Measurements from ENCODE around the gene MAP3K8.

MAP3K8 gene

DNA sequence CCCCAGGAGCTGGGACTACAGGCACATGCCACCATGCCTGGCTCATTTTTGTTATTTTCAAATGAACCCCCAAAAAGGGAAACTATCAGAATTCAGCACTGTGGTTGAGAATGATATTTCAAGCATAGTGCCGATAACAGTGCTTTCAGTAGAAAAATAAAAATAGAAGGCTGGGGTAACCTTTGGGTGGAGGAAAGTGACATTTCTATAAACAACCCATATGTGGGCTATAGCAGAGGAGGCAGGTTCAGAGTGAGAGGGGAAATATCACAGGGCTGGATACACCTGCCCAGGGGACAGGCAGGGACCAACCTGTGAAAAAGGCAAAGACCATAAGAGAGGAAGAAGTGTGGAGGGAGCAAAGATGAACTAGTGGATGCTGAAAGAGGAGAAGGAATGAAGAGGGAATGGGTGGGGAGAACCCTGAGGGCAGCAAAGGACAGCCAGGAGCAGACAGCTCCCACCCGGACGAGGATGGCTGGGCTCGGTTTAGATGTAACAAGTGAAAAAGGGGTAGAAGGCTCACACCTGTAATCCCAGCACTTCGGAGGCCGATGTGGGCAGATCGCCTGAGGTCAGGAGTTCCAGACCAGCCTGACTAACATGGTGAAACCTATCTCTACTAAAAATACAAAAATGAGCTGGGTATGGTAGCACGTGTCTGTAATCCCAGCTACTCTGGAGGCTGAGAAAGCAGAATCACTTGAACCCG lies 56.5 kb downstream of the MAP3K8 start:
- no peak for DNase-seq (ENCODE audit: low read depth)

DNA sequence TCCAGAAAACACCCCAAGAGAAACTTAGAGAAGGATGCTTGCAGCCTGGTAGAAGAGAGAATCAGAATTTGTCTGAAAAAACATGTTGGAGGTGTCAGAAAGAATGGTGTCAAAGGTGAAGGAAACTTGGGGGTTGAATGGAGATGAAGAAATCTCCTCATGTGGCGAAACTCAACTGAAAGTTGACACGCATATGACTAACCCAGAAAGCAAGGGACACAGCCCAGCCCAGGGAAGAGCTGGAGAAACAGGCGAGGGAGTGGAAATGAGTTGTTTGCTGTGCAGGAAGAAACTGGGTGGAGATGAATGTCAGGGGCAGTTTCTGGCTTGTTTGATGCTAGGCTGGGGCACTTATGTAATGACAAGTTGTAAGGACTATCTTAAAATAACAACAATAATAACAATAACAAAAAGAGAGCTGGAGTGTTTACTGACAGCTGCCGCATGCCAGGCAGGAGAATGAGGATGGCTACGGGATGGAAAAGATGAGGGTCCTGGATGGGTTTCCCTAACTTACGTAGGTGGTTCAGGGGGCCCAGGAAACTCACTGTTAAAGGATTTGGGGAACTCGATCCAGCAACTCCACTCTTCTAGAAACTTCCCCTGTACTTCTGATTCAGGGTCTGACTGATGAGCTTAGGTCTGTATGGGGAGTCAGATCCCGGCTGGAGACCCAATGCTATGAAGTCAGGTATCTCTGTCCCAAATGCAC lies 57.4 kb downstream of the MAP3K8 start:
- DNase-seq (ENCODE audit: low read depth) = no peak

DNA sequence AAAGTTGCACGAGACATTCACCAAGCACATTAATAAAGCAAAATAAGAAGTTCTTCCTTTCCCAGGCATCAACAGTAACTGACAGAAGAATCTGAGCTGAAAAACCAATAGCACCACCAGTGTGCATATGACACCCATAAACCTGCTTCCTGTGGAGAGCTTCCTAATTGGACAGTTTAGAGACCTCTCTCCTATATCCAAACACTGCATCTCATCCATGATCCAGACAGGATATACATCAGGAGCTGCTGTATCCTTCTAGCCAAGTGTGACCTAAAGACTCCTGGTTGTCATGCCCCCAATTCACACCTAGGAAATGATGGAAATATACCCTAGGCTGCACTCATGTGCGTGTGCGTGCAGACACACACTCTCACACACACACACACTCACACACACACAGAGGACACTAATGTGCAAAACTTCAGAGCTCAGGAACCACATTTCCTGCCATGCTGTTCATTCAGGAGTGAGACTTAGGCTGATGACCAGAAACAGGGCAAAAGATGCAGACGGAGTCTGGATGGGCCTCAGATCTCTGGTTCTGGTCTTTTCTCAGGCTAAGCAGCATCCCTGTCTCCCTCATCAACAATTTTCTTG lies 58.0 kb downstream of the MAP3K8 start:
- no peak for DNase-seq (ENCODE audit: low read depth)

DNA sequence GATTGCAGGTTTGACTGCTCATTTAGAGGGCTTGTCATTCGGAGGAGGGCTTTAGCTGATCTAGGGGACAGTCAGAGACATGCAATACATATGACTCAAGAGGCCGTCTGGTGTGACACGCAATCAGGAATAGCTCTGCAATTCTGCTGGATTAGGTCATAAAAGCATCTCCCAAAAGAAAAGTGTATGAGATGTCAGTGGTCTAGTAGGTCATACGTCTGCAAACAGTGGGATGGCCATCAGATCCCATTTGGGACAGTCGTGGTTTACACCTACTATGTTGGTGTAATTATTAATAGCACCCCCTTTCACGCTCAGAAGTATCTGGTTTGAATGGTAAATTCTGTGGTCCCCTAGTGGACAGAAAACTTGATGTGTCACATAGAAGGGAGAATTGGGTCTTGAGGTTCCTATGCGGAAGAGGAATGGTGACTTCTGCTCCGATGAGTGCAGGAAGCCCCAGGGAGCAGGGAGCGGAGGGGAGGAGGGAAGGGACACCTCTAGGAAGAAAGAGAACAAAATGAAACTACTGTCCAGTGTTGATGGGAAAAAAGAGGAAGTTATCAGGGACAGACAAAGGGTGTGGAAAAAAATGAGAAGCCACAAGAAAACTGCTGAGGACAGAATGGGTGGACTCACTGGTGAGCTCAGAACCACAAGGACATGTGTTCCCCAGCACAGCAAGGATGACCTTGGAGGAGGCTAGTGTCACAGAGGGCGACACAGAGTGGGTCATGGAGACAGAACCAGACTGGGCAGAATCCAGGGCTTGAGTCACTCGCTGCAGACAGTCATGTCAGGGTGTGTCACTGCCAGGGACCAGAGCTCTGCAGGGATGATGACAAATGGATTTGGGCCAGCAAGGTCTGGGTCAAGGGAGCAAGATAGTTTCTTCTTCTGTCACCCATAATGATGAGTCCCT lies 59.9 kb downstream of the MAP3K8 start:
- no peak for DNase-seq (ENCODE audit: low read depth)

DNA sequence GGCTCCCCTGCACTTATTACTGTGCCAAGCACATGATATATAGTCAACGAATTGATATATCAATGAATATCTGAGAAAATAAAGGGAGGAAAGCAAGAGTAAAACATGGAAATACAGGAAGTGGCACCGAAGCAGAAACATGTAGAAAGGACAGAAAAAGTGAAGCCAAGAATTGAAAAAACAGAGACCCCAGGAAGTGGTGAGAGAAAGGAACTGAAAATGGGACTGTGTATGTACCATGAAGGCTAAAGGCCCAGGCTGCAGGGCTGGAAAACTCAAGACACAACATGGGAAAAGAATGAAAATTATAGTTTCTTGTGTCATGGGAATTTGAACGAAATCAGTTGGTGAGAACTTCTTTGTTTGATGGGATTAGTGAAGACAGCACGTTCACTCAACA lies 60.6 kb downstream of the MAP3K8 start:
- DNase-seq (ENCODE audit: low read depth) = no peak

DNA sequence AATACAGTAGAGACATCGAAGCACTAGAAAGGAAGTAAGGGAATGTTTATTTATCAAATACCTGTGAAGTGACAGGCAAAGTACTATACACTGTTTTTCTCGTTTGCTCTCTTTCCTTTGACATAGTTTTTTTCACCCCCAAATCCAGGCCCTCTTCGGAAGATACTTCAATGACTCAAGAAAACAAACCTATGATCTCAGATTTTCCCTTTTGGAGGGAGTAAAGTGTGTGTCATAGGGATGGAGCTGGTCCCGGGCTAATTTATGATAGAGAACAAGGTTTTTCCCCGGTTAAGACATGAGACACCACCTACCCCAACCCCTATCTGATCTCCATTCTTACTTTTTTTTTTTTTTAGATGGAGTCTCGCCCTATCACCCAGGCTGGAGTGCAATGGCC lies 61.7 kb downstream of the MAP3K8 start:
- DNase-seq (ENCODE audit: low read depth) = no peak

DNA sequence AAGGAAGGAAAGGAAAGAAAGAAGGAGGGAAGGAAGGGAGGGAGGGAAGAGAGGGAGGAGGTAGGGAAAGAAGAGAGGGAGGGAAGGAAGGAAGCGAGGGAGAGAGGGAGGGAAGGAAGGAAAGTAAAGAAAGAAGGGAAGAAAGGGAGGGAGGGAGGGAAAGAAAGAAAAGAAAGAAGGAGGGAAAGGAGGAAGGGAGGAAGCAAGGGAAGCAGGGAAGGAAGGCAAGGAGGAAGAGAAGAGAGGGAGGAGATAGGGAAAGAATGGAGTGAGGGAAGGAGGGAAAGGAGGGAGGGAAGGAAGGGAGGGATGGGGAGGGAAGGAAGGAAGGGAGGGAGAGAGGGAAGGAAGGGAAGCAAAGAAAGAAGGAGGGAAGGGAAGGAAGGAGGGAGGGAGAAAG lies 65.8 kb downstream of the MAP3K8 start:
- DNase-seq (ENCODE audit: low read depth) = no peak

DNA sequence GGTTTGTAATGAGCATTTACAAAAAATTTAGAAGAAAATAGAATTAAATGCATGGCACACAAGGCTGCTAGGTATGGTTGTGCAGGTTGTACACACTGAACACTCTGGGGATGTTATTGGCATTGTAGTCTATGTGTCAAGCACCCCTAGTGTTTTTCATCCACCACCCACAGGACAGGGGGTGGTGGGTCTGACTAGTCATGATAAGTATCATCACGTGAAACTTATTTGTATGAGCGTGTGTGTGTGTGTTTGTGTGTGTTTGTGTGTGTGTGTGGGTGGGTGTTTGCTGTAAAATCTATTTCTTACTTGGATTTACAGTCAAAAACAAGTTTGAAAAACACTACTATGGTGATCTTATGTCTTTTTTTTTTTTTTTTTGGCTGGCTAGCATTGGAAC lies 66.5 kb downstream of the MAP3K8 start:
- no peak for DNase-seq (ENCODE audit: low read depth)

DNA sequence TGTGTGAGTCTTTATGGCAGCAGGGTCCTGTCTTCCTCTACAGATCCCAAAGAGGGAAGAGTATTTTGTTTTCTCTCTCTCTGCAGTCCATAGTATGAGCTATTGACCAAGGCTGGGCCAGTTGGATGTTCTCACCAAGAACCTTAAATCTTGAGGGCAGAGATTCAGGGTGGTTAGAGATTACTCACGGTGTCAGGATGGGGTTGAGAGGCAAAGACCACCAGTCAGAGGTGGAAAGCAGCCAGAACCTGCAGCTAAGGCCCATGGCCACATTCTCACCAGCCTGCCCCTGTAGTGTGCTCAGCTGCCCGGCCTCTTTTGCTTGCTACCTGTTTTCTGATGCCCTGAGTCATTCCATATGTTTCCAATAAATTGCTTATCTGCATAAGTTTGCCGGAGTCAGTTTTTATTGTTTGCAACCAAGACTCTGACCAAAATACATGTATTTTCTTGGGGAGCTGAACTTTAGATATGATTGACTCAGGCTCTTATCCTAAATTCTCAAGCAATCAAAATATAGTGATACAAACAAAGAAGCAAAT lies 67.0 kb downstream of the MAP3K8 start:
- no peak for DNase-seq (ENCODE audit: low read depth)

DNA sequence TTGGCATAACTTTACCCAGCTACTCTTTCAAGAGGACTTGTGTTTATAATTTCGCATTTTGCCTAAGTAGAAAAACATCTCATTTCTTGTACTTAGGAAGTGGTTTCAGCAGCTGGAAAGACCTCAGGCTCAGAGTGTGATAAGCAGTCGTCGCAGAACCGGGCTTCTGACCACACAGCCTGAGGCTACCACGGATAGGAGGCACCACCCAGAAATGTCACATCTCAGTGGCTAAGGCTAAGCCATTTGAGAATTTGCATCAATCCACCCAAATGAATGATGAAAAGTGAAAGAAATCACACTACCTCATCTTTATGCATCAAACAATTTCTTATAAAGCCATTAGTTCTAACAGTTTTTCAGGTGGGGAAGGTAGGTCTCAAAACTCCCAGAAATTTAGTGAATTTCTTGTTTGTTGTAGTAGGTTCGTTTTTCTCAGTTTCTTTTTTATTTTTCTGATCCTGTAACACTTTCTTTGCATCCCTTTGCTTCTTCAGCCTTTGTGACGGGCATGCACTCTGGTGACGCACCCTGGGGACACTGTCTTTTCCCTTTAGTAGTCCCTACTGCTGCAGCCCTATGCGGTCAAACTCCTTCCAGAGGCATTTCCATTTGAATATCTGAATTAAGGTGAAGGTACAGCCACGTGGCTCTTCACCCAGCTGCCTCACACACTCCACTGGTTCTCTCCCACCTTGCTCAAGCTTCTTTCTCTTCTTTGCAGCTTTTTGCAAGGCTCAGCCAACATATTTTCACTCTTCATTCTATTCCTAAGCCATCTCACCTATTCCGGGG lies 68.5 kb downstream of the MAP3K8 start:
- DNase-seq (ENCODE audit: low read depth) = no peak

DNA sequence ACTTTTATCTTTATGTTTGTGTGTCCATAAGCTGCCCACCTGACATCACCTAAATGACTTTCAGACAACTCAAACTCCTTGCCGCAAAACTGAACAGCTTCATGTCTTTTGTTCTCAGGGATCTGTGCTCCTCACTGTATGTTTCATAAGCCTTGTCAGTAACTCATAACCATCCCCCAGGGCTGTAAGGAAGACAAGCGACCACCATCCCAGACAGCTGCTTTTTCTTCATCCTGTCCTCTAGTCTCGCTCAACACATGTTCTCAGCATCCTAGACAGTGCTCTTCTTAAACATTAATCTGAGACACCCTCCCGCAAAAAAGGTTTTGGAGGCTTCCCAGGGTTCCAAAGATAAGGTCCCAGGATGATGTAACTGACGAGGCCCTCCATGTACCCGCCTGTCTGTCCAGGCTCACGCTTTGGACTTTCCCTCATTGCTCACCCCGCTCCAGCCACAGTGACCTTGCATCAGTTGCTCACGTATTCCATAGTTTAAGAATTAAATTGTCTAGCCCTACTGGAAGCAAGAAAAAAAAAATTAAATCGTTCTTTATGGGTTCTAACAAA lies 69.8 kb downstream of the MAP3K8 start:
- DNase-seq (ENCODE audit: low read depth) = no peak

DNA sequence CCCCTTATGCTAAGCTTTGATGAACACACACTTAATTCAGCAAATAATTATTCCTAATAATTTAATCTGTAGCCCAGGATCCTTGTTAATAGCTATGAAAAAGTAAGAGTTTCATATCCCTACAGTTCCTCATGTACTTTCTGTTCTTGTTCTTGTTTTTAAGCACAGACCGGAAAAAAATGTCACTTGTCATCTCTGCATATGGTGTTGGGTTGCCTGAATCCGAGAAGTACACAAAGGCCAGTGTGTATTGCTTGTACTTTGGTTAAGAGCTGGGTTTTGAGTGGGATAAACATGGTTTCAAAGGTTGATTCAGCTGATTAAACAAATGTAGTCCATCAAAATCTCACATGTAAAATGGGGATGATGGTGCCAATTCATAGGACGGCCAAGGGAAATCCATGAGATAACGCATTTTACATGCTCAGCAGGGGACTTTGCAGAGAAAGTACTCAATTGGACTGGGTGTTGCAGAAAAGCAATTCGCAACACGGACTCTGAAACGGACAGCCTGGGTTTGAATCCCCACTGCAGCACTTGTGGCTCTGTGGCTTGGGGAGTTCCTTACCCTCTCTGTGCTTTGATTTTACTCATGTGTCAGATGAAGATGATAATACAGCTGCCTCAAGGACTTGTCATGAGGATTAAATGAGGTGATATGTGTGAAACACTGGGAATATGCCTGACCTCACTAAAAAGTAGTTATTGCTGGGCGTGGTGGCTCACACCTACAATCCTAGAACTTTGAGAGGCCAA lies 71.7 kb downstream of the MAP3K8 start:
- DNase-seq (ENCODE audit: low read depth) = no peak

DNA sequence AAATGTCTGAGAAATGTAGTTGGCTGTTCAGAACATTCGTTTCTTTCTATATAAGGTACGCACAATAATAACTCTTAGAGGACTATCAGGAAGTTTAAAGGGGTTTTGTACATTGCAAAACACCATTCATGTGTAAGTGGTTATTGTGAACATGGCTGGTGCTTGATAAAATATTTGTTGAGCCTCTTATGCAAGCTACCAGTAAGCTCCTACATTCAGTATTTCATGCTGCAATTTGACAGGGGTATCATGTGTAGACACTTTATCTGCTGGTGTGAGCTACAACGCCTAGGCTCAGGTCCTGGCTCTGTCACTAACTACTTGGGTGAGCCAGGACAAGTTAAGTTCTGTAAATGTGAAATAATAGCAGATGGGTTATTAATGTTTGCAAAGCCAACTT lies 75.5 kb downstream of the MAP3K8 start:
- no peak for DNase-seq (ENCODE audit: low read depth)

DNA sequence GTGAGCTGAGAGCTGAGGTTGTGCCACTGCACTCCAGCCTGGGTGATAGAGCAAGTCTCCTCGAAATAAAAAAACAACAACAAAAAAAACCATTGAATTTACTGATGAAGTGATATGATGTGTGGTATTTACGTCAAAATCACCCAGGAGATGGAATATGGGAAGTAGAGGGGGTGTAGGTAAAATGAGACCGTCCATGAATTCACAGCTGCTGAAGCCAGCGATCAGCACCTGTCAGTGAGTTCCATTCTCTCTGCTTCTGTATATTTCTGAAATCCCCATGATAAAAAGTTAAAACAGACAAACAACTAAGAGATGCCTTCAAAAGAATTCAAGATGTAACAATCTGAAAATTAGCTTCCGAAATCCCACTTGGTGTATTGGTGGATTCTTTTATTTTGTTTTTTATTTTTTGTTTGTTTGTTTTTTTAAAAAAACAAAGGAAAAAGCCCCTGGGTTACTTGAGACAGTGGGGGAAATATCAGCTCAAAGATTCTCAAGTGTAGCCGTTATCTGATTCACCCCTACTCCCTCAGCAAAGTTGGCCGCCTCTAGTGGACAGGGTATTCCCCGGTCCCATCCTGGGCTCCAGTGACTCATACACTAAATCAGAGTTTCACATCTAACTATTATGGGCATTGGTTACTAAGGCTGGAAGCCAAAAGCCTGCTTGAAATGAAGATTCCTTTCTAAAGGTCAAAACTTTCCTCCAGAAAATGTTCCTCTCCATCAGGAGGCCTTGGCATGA lies 76.4 kb downstream of the MAP3K8 start:
- DNase-seq (ENCODE audit: low read depth) = no peak

DNA sequence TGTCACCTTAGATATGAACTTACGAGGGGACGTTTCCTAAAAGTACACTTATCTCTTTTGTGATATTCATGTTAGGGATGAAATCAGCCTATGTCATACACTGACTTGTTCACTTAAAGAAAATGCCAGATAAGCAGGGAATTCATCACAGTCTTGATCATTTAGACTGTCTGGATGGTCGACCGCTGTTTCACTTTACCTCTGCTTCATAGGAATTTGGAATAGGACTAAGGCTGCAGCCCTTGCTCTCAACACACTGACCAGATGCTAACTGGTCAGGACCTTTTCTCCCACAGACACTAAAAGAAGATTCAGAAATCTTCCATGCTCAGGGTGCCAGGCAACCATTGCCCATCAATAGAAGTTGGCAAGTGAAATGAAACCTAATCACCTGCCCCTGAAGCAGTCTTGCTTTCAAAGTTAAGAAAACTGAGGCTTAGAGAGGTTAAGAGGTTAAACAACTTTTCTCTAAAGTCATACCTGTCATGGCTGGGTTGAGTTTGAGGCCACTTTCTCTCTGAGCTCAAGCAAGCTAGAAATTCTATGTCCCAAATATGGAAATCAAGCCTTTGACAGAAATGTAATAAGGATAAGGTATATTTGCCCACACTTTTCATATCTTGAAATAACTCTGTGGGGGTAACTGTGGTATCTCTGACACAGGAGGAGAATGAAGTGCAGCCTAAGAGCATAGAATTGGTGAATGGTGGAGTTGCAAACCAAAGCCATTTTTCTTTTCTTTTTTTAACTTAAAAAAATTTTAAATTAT lies 77.1 kb downstream of the MAP3K8 start:
- DNase-seq (ENCODE audit: low read depth) = no peak

All from stimulated activated CD8-positive, alpha-beta memory T cell treated with anti-CD3 and anti-CD28 coated beads, Interleukin-12 subunit alpha, Interleukin-12 subunit beta, amount 100 ng/mL, for 4 hours (primary cell).